Dorsolateral prefrontal cortex (tissue), 118 donors: ENCODE measurements around the gene CDX1. TPM values are rescaled to one million over a fixed set of nuclear protein-coding genes. Genes with fewer than 3 reads are reported as not detected.

Source experiments
- total RNA-seq, 120 experiments: library from RNA; stranded (reverse); gene quantifications; one replicate each; pipeline versions ENCODE4 v1.2.3 to v1.2.4, GENCODE V29; 2022

Gene CDX1
- total RNA-seq, 120 experiments from 2014 or later = 0.23 to 0.90 (median 0.48) TPM; not detected in 87

Other genes starting within 250 kb of the CDX1 start
- gene PDE6A, start 222.0 kb upstream of the CDX1 start, total RNA-seq = under 1 TPM in 9 of 120 experiments, not detected in 111; 0.06 to 0.26 (median 0.15) TPM
- 10 to 100 TPM in 16 of 120 experiments, 1 to 10 TPM in 104; 2.4 to 17.4 (median 6.9) TPM for gene SLC26A2, start 206.0 kb upstream of the CDX1 start, total RNA-seq
- gene TIGD6, start 166.1 kb upstream of the CDX1 start, total RNA-seq = 10 to 100 TPM in 1 of 120 experiments, 1 to 10 TPM in 119; 2.6 to 13.1 (median 5.5) TPM
- 10 to 100 TPM; 21.8 to 41.5 (median 30.5) TPM for gene HMGXB3, start 166.0 kb upstream of the CDX1 start, total RNA-seq
- gene CSF1R, start 80.2 kb upstream of the CDX1 start, total RNA-seq = 10 to 100 TPM in 119 of 120 experiments, 1 to 10 TPM in 1; 8.9 to 88.6 (median 36.8) TPM
- gene PDGFRB, start 10.9 kb upstream of the CDX1 start, total RNA-seq = 100 to 1,000 TPM in 13 of 120 experiments, 10 to 100 TPM in 107; 34.7 to 209 (median 68.0) TPM
- gene SLC6A7, start 23.3 kb downstream of the CDX1 start, total RNA-seq = 10 to 100 TPM; 11.5 to 82.1 (median 47.8) TPM
- 1,000 to 10,000 TPM in 71 of 120 experiments, 100 to 1,000 TPM in 49; 264 to 1,671 (median 1,064) TPM for gene CAMK2A, start 123.0 kb downstream of the CDX1 start, total RNA-seq
- gene ARSI, start 136.1 kb downstream of the CDX1 start, total RNA-seq = 1 to 10 TPM in 112 of 120 experiments, under 1 TPM in 8; 0.35 to 9.0 (median 2.2) TPM
- gene TCOF1, start 190.9 kb downstream of the CDX1 start, total RNA-seq = 10 to 100 TPM; 26.4 to 51.1 (median 35.9) TPM
- 100 to 1,000 TPM in 114 of 120 experiments, 10 to 100 TPM in 6; 51.8 to 687 (median 224) TPM for gene CD74, start 246.1 kb downstream of the CDX1 start, total RNA-seq